Stimulated activated CD4-positive, alpha-beta T cell treated with anti-CD3 and anti-CD28 coated beads, Interleukin-12 subunit alpha, Interleukin-12 subunit beta, amount 100 ng/mL, for 48 hours (primary cell): ENCODE data around the gene HOXD3.

Source experiments
- DNase-seq, 3 donors: peaks; one replicate each; pipeline ENCODE4 v3.0.0-alpha.2; 2020; ENCODE audit warnings: low read depth in 2 of 3, low spot score in 1 of 3

HOXD3 gene

DNA sequence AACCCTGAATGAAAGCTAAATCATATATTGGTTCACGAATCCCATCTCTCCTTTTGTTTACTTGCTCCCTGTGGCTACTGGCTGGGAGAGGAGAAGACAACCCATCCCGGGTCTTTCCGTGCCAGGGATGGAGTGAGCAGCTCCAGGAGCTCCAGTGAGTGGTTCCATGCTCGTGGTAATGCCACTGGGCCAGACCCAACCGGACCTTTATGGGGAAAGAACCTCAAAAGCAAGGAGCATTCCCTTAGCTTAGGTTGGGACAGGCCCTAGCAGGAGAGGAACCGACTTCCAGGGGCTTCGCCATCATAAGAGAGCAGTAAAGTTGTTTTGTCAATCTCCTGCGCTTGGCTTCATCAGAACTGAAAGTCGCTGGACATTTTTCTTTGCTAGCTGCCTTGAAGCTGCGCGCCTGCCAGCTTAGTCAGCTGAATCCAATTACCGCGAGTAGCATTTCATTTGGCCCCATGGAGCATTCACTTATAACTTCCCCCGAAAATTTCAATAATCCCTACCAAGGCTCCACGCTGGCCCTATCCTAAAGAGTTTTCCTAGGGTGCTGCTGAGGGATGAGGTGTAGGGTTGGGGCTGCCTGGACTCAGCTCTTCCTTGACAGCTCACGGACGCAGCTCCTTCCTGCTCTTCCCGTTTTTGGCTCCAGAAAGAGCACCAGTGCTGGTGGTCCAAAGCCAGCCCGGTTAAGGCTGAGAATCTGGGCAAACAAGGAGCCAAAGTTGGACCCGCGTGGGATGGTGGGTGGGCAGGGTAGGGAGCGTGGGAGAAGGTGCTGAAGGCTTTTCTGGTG lies 4.9 kb downstream of the HOXD3 start:
- DNase-seq, result no peak

DNA sequence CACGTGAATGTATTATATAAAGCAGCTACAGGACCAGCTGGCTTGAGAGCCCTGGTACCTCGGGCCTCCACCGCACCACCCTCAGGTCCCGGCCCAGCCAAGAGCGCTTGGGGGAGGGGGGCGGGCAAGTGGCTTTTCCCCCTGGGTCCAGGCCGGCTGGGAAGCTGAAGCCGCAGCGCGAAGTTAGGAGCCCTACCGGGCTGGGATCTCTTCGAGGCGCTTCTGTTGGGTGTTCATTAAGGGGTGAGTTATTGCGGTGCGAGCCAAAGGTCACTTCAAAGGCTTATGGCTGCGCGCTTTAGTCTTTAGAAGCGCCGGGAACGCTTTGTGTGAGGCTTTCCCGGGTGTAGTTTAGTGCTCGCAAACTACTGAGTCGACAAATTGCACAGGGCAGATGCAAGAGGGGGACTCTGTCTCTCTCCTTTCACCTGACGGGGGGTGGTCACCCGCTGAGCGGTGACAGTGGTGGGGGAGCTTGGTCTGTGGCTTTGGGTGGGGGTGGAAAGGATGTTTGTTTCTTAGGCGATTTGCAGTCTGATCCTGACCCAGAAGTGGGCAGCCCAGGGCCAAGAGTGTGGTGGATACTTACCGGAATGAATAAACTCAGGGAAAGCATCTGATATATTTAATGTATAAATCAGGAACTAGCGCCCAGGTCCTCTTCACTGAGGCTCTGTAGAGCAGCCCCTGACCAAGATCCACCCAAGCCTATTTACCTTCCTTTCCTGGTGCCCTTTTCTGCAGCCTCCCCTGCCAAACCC lies 6.0 kb downstream of the HOXD3 start:
- no peak for DNase-seq

- no peak for DNase-seq
Observed at GRCh38 chr2:176163672-176164056, 6.6 kb downstream of the HOXD3 start.

DNA sequence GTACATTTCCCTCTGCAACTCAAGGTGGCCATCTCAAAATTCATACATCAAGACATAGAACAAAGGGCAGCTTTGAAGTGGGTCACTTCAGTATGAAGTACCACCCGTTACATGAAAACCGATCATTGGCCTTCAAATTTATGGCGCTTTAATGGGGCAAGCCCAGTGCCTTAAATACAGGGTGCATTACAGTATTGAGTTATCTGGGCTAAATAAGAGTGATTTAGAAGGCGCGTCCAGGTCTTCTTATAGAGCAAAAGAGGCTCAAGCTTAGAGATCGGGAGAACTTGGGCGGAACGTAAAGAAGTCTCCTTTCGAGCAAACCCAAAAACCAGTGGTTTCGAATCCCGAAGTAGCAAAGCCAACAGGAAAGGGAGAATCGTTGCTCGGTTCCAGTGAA lies 7.1 kb downstream of the HOXD3 start:
- no peak for DNase-seq

GRCh38 chr2:176164611-176165369 lies 7.7 kb downstream of the HOXD3 start:
- DNase-seq, result no peak

- no peak for DNase-seq
Observed at GRCh38 chr2:176165370-176166050, 8.4 kb downstream of the HOXD3 start.

GRCh38 chr2:176166272-176166671 lies 9.2 kb downstream of the HOXD3 start:
- no peak for DNase-seq

GRCh38 chr2:176167398-176167797 lies 10.3 kb downstream of the HOXD3 start:
- no peak for DNase-seq

GRCh38 chr2:176169181-176169580 lies 12.1 kb downstream of the HOXD3 start:
- no peak for DNase-seq

DNA sequence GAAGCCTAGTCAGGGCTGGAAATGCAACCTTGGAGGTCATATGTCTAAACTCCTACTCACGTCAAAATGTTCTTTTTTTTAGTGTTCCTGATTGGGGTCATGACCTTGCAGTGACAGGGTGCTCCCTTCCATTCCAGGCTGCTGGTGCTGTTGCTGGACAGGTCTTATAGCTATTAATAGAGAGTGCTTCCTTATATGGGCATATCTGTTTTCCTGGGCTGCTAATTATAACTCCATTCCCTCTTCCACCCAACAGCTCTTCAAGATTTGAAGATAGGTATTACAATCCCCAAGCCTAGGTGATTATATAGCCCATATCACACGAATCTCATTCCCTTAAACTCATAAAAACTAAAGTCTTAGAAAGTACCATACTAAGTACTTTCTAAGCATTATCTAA lies 12.6 kb downstream of the HOXD3 start:
- no peak for DNase-seq

DNA sequence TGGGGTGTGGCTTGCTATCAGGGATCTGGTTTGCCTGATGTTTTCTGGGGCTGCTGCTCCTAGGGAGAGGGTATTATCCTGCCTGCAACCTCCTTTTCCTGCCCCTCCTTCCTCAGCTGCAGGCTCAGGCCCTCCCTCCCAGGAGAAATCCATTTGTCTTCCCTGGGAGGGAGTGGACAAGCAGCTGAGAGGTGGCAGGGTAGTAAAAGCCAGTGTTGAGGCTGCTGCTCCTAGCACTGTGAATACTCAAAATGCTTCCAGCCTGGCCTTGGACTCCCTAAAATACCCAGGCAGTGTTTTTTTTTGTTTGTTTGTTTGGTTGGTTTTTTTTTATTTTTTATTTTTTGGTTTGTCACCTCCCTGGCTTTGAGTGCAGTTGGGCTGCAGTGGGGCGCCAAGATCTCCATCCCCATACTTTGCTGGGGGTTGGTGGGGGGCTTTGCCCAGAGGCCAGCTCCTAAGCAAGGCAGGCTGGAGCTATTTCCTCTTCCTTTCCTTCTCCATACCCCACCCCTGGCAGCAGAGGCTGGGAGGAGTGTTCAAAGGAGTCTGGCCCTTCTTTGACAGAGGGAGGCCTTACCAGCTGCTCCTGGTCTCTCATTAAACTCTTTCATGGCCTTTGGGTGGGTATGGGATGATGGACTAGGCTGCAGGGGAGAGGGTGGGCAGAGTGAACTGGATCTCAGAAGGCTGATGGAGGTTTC lies 13.6 kb downstream of the HOXD3 start:
- no peak for DNase-seq

DNA sequence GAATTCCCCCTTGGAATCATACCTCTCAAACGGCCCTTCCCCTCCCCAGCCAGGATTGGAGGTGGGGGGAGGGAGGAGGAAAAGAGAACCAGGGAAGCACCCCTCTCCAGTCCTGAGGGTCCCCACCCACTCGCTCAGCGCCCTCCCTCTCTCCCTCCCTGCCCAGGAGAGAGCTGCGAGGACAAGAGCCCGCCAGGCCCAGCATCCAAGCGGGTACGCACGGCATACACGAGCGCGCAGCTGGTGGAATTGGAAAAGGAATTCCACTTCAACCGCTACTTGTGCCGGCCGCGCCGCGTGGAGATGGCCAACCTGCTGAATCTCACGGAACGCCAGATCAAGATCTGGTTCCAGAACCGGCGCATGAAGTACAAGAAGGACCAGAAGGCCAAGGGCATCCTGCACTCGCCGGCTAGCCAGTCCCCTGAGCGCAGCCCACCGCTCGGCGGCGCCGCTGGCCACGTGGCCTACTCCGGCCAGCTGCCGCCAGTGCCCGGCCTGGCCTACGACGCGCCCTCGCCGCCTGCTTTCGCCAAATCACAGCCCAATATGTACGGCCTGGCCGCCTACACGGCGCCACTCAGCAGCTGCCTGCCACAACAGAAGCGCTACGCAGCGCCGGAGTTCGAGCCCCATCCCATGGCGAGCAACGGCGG lies 14.4 kb downstream of the HOXD3 start:
- DNase-seq, result no peak

DNA sequence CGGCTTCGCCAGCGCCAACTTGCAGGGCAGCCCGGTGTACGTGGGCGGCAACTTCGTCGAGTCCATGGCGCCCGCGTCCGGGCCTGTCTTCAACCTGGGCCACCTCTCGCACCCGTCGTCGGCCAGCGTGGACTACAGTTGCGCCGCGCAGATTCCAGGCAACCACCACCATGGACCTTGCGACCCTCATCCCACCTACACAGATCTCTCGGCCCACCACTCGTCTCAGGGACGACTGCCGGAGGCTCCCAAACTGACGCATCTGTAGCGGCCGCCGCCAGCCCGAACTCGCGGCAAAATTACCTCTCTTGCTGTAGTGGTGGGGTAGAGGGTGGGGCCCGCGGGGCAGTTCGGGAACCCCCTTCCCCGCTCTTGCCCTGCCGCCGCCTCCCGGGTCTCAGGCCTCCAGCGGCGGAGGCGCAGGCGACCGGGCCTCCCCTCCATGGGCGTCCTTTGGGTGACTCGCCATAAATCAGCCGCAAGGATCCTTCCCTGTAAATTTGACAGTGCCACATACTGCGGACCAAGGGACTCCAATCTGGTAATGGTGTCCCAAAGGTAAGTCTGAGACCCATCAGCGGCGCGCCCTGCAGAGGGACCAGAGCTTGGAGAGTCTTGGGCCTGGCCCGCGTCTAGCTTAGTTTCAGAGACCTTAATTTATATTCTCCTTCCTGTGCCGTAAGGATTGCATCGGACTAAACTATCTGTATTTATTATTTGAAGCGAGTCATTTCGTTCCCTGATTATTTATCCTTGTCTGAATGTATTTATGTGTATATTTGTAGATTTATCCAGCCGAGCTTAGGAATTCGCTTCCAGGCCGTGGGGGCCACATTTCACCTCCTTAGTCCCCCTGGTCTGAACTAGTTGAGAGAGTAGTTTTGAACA lies 15.1 kb downstream of the HOXD3 start:
- no peak for DNase-seq

GRCh38 chr2:176172895-176173566 lies 15.9 kb downstream of the HOXD3 start:
- DNase-seq, result no peak

DNA sequence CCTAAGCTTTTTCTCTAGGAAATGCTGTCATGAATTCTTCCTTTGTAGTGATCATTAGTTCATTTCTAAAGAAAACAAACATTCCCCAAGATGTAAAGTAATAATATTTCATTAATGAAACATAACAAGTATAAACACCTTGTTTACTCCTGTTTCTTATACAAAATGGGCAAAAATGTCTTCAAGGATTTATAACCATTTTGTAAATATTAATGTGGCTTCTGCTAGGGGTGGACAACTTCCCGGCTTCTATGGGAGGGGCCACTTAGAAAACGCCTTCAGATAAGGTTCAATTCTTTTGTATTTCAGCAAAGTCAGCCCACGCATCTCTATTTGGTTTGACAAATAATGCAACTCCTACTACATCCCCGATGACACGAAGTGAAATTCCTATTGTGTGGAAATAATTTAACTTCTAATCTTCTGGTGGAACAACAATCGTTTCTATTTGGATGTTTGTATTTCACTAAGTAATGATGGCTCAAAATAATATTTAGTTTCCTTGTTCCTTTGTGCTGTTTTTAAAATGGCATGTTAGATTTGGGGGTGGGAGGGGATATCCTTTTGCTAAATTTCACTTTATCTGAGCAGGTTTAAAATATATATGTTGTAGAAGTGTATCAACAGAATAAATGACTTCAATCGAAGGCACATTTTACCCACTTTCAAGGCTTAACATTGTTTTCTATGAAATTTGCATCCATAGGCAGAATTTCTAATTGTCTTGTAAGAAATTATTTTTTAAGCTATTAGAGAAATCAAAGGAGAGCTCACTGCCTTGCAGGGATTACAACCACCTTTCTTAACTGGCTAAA lies 16.7 kb downstream of the HOXD3 start:
- DNase-seq, result no peak

DNA sequence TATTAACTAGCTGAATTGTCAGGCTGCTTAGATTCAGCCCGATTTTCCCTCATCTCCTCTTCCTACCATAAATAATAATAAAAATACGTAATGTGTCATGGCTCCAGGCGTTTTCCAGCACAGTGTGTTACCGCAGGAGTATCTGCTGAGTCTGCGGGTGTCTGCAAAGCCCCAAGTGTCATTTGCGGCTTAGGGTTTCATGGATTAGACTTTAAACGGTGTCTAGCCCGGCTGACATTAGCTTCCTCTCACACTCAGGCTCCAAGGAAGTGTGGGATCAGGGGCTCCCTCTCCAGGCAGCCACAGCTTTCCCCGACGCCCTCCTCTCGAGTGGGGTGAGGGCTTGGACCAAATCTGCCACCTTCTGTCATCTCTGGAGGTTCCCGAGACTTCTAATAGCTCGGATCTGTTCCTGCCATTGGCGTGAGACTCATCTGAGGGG lies 17.3 kb downstream of the HOXD3 start:
- no peak for DNase-seq

DNA sequence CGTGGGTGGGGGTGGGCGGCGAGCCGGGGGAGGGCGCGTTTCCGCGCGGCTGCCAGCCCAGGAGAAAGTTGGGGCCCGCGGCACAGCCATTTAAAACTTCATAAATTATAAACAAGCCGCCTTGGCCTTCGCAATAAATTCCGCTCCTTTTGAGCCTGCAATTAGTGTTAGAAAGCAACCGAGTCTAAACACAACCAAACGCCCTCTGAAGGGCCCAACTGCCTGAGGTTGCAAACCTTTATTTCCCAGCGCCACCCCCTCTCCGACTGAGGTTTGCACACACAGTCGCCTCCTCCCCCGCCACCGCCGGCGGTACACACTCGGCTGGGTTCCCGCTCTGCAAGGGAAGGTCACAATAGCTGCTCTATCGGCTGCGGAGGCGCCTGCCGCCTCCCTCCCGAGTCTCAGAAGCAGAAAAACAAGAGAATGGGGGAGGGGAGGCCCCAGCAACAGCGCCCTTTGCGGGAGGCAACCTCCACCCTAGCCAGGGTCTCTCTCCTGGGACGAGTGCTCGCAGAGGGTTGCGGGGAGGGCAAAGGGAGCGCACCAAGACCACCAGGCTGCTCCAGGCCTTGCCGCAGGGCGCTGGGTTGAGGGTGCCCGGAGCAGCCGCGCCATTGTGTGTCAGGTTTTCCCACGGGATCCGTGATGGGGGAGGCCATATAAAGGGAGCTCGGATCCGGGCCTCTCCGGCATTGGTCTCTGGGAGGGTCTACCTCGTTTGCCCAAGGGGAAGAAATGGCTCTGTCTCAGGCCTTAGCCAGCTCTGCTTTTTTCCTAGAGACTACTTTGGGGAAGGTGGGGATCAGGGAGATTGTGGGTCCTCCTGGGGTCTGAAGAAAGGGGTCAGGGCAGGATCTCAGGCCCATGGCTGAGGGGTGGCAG lies 18.0 kb downstream of the HOXD3 start:
- no peak for DNase-seq
